NCI-H82 (cell line): Measurements from ENCODE around the gene ABHD18.
"Not testable (repeated sequence)": the region's sequence is repeated elsewhere in the genome, so short reads cannot be mapped to it uniquely, and the experiment has no call there.

Experiments used
- DNase-seq: peaks from one replicate; lab custom pipeline; 2025; lab: John Stamatoyannopoulos, UW

The ABHD18 gene

DNA sequence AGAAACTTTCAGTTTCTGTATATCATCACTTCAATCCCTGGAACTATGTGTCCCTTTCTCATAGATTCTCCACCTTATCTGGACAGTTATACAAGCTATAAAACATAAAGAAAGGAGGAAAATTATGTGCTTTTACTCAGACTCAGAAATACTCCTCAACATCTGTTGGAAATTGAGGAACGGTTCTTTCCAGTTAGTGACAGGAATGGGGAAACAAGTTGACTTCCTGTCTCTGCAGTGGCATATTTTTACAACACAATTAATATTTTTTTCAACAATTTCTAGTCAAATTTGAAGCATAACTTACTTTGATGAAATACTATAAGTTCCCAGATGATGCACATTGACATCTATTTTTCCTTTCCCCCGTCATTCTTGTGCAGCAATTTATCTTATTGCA is 27.9 kb downstream of the ABHD18 start:
- no peak for DNase-seq

DNA sequence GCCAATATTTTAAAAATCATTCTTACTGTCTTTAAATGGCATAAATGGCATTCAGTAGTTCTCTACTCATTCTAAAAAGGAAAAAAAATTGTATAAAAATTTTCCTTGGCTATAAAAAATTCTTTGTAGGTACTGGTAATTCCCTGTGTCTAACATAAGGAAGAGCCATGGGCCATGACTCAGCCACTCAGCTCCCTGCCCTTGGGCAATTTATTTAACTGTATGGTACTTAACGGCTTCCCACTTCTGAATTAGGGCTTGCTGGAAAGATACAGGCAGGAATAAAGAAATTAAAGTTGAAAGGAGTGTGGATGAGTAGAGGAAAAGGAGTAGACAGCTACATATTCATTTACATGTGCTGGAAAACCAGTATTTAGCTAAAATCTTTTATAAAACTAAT is 30.6 kb downstream of the ABHD18 start:
- no peak for DNase-seq

DNA sequence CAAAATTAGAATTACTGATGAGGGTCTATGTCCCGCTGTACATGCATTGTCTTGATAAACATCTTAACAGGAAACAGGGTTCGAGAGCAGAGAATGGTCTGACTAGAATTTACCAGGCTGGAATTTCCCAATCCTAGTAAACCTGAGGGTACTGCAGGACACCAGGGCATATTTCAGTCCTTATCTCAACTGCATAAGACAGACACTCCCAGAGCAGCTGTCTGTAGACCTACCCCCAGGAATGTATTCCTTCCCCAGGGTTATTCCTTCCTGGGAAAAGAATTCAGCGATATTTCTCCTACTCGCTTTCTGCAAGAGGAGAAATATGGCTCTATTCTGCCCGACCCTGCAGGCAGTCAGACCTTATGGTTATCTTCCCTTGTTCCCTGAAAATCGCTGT is 31.3 kb downstream of the ABHD18 start:
- DNase-seq, result peak; percentile 20

DNA sequence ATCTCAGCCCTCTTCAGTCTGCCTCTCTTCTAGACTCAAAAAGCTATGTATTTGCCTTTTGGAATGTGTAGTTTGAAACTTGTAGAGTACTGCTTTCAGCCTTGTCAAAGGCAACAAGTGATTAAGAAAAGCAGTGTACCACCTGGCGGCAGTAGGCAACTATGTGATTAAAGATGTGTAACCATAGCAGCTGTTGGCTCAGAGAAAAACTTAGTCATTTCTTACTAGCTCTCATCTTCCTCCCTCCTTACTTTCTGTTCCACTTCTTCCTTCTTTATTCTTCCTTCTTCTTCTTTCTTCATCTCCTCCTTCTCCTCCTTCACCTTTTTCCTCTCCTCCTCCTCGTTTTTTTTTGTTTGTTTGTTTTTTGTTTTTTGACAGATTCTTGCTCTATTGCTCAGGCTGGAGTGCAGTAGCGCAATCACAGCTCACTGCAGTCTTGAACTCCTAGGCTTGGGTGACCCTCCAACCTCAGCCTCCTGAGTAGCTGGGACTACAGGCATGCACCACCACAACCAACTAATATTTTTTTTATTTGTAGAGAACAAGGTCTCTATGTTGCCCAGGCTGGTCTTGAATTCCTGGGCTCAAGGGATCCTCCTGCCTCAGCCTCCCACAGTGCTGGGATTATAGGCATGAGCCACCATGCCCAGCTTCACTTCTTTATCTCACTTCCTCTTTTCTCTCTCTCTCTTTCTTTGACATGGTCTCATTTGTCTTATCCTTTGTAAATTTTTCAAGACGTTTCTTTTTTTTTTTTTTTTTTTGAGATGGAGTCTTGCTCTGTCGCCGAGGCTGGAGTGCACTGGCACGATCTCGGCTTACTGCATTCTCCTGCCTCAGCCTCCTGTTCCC is 32.6 kb downstream of the ABHD18 start:
- peak; percentile 79 for DNase-seq

DNA sequence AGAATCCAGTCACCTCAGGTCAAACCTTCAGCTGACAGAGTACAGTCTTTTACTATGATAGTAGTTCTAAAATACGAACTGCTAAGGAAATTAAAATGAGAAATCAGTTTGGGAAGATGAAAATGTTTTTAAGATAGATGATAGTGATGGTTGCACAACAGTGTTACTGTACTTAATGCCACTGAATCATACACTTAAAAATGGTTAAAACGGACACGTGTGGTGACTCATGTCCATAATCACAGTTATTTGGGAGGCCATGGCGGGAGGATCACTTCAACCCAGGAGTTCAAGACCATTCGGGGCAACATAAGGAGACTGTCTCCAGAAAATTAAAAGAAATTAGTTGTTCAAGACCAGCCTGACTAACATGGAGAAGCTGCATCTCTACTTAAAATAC is 41.4 kb downstream of the ABHD18 start:
- DNase-seq, result no peak

DNA sequence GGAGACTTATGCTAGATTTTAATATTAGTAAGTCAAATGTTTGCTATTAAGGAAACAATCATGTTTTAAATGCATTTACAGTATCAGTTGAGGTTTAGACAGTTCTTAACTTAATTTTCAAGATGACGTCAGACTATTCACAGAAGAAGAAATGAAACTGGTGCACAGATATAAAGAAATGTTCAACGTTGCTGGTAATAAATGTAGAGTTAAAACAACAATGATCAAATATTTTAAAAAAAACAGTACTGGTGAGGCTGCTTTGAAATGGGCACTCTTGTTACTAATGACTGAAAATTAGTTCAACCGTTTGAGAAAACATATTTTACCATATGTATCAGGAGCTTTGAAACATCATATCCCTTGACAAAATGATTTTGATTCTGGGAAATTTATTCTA is 44.2 kb downstream of the ABHD18 start:
- no peak for DNase-seq

DNA sequence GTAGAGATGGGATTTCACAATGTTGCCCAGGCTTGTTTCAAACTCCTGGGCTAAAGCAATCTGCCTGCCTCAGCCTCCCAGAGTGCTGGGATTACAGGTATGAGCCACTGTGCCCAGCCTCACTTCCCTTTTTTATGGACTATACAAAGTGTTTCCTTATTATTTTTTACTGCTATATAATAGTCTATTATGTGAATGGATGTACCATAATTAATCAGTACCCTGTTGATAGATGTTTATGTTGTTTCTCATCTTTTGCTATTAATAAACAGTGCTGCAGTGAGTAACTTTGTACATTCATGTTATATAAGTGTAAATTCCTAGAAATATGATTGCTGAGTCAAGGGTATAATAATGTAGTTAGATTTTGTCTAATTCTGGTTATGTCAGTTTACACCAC is 60.1 kb downstream of the ABHD18 start:
- no peak for DNase-seq

DNA sequence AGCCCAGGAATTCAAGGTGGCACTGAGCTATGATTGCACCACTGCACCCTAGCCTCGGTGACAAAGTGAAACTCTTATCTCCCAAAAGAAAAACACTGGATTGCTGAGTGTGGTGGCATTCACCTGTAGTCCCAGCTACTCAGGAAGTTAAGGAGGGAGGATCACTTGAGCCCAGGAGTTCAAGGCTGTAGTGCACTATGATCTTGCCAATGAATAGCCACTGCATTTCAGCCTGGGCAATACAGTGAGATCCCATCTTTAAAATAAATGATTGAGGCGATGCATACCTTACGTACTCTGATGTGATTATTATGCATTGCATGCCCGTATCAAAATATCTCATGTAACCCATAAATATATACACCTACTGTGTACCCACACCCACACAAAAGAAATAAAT is 64.7 kb downstream of the ABHD18 start:
- no peak for DNase-seq

DNA sequence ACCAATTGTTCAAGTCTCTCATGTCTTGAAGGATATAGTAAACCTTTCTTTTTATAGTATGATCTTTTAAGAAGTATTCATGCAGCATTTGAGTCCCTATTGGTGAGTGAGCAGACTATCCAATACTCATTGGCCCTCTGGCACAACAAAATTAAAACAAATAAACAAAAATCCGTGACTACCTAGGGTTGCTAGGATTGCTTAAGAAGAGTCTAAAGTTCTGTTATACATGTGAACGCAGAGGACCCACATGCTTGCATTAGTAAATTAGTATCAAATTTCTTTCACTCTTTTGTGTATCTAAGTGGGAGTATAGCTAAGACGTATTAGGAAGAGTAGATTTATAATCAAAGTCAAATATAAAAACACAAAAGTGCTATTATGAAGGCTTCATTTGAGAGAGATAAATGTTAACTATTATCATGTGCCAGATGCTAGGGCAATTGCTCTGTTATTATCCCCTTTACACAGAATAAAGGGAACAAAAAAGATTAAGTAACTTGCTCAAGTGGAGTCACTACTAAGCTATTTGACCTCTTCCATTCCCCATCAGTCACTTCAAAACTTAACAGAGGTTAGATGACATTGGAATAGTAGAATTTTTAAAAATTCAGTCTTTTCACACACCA is 66.7 kb downstream of the ABHD18 start:
- no peak for DNase-seq

DNA sequence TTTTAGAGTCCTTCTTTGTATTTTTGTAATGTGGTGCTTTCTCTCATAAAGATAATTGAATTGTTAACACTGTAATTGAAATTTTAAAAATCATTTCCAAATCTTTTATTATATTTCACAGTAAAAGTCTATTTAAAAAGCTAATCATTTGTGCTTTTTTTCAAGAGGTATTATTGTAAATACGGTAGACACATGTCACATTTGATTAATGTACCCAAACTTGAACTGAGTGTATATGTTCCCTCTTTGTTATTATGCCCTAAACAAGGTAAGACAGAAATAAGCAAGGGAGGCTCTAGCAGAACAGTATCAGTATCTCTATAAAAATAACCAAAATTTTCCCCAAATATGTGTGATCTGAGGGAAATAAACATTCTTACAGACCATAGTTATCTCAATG is 74.4 kb downstream of the ABHD18 start:
- DNase-seq, result no peak

DNA sequence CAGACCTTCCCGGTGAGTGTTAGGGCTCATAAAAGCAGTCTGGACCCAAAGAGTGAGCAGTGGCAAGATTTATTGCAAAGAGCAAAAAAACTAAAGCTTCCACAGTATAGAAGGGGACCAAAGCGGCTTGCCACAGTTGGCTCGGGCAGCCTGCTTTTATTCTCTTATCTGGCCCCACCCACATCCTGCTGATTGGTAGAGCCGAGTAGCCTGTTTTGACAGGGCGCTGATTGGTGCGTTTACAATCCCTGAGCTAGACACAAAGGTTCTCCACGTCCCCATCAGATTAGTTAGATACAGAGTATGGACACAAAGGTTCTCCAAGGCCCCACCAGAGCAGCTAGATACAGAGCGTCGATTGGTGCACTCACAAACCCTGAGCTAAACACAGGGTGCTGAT is 81.8 kb downstream of the ABHD18 start:
- DNase-seq, result not testable (repeated sequence)

DNA sequence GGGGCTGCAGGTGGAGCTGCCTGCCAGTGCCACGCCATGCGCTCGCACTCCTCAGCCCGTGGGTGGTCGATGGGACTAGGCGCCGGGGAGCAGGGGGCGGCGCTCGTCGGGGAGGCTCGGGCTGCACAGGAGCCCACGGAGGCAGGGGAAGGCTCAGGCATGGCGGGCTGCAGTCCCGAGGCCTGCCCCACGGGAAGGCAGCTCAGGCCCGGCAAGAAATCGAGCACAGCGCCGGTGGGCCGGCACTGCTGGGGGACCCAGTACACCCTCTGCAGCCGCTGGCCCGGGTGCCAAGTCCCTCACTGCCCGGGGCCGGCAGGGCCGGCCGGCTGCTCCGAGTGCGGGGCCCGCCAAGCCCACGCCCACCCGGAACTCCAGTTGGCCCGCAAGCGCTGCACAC is 82.3 kb downstream of the ABHD18 start:
- DNase-seq, result not testable (repeated sequence)

DNA sequence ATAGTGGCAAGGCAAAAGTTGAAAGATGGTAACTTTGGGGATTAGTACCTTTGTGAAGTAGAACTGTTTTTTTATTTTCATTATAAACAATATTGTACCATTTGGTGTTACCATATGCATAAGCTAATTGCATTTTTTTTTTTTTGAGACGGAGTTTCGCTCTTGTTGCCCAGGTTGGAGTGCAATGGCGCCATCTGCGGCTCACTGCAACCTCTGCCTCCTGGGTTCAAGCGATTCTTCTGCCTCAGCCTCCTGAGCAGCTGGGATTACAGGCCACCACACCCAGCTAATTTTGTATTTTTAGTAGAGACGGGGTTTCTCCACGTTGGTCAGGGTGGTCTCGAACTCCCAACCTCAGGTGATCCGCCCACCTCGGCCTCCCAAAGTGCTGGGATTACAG is 86.0 kb downstream of the ABHD18 start:
- not testable (repeated sequence) for DNase-seq

DNA sequence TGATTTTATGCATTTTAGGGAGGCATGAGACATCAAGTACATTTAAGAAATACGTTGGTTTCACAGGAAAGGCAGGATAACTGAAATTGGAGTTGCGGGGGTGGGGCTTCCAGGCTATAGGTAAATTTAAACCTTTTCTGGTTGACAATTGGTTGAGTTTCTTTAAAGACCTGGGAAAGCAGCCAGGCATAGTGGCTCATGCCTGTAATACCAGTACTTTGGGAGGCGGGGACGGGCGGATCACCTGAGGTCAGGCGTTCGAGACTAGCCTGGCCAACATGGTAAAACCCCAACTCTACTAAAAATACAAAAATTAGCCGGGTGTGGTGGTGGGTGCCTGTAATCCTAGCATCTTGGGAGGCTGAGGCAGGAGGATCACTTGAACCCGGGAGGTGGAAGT is 89.7 kb downstream of the ABHD18 start:
- DNase-seq, result not testable (repeated sequence)

DNA sequence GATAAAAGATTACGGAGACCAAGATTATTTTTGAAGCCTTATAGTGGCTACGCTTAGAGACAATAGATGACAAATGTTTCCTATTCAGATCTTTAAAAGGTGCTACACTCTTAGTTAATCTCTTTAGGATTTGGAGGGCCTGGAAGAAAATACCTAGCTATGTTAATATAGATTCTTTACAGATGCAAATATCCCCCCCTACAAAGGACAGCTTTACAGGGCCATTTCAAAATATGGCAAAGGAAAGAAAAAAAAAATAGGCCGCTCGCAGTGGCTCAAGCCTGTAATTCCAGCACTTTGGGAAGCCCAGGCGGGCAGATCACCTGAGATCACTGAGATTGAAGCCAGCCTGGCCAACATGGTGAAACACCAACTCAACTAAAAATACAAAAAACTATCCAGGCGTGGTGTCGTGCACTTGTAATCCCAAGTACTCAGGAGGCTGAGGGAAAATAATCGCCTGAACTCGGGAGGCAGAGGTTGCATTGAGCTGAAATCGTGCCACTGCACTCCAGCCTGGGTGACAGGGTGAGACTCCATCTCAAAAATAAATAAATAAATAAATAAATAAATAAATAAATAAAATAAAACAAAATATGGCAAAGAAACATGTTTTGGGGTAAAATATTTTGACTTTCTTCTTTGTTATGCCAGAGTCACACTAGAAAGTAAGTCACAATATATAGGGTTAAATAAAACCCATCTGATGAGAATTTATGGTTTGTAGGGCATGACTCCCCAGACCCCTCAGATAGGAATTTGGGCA is 90.4 kb downstream of the ABHD18 start:
- not testable (repeated sequence) for DNase-seq

DNA sequence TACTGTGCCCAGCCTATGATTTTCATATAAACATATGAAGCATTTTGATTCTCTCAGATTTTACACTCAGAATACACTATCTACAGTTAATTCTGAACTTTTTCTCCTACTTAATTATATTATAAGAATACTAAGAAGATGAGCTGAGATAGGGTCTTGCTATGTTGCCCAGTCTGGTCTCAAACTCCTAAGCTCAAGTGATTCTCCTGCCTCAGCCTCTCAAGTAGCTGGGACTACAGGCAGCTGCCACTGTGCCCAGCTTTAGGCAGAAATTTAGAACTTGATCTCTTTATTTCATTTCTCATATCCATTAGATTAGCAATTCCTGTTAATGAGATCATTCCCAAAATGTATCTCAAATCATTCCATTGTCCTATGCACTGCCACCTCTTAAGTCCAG is 91.2 kb downstream of the ABHD18 start:
- DNase-seq, result no peak

DNA sequence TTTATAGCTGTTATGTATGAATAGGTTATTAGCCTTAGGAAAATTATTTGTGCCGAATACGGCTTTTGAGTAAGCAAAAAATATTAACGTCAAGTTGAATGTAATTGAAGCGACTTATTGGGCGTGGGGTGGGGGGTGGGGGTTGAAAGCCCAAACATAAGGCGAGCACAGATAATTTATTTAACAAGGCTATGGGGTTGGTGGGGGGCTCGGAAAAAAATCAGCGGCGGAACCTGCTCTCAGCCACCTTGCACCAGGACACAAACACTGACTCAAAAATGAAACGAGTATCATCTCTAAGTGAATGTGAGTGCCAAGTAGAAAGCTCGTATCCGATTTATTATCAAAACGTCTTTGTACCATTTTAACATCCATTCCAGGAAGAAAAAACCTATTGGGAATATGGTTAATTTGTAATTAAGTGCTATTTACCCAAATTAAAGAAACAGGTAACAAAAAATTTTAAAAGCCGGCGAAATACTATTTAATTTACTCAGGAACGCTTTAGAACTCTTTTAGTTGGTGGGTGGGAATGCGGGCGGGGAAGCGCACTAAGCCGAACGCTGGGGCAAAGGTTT is 95.0 kb downstream of the ABHD18 start:
- peak; percentile 29 for DNase-seq

DNA sequence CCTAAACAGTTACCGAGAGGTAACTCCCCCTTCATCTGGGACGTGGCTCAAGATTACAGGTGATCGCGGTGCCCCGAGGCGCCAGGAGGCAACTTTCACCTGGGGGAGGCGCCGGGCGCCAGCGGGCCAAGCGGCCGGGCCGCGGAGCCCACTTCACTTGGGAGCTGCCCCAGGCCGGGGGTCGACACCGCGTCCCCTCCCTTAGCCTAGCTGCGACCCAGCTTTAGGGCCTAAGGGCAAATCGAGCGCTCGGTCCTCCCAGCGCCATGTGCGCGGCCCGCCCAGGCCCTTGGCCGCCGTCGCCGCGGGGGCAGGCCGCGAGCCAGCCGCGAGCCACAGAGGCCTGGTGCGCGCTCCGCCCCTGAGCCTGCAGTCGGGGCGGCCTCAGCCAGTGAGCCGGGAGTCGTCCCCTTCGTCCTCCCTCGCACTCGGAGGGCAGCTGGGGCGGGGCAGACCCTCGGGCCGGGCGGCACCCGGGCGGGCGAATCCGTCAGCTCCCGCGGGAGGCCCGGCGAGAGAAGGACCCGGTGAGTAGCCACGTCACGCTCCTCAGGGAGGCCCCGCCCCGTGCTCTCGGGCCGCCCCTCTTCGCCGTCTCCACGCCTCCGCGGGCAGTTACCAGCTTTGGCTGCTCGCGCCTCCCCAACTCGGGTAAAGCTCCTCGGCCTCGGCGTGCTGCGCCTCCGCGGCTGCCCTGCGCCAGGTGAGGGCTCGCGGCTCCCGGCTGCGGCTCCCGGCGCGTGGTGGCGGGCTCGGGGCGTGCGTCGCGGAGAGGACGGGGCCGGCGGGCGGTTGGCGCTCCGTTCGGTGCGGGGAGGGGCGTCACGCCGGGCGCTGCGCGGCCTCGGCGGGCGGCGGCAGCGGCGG is 95.7 kb downstream of the ABHD18 start, which contains the start of gene LARP1B:
LARP1B (plus strand) TSS at position 614 of the 867 bp plus-strand sequence. CDS start 13,640 bp downstream, outside the sequence.
- peak; percentile 96 for DNase-seq

DNA sequence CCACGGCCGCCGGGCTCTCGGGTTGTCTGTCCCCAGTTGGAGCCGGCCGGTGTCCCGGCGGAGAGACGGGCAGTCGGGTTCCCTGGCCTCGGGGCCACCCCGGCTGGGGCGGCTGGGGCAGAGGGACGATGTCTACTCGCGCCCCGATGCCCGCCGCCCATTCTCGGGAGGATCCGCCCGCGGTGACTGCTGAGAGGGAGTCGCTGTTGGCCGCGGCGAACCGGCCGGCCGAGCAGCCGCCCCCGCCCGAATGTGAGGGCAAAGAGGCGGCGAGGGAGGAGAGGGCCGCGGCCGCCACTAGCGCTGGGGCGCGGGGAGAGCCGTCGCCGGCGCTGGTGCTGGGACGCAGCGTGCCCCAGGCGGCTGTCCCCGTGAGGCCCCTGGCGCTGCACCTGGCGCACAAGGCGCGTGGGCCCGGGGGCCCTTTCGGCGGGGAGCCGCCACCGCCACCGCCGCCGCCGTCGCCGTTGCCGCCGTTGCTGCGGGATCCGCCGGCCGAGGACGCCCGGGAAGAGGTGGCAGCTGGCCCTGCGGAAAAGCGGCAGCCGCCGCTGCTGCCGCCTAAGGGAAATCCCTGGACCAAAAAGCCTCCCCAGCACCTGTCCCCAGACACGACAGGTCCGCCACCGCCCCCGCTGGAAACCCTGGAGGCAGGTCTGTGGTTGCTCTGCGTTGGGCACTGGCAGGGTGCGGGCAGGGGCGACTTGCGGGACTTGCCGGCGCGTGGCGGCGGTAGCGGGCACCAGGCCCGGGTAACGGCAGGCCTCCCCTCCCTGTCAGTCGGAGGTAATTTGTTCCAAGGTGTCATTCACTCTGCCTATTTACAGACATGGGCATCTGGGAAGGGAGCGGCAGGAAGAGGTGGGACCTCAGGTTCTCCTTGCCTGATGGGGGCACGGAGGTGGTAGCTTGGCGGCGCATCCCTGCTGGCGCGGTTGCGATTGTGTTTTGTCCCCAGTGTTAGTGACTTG is 96.6 kb downstream of the ABHD18 start:
- DNase-seq, result peak; percentile 78

DNA sequence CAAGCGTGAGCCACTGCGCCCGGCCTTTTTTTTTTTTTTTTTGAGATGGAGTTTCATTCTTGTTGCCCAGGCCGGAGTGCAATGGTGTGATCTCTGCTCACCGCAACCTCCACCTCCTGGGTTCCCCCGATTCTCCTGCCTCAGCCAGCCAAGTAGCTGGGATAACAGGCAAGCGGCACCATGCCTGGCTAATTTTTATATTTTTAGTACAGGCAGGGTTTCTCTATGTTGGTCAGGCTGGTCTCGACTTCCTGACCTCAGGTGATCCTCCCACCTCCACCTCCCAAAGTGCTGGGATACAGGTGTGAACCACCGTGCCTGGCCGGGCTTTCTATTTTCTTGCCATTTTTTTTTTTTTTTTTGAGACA is 101.2 kb downstream of the ABHD18 start:
- not testable (repeated sequence) for DNase-seq
